PC-3 (cell line): ENCODE measurements around the gene INIP. TPM values are rescaled to one million over a fixed set of nuclear protein-coding genes. Genes with fewer than 3 reads are reported as not detected.
A peak's percentile ranks its signal among the peaks of the same experiment; 100 is the strongest.

Experiments used
- ATAC-seq: fragments of 200-7000 bp; cut with Tn5 transposase; 2 replicates; pipeline ENCODE4 v1.9.1; 2020; ENCODE audit warnings: mild to moderate bottlenecking, moderate library complexity
- BruUV-seq: library from RNA; stranded (reverse); fragments of 400-500 nt; replicated peaks from 2 replicates; lab custom pipeline; 2021; lab: Mats Ljungman, UMichigan
- CTCF ChIA-PET: fragments of 300-600 bp; sonication (Branson Sonifier 250); formaldehyde crosslinking; loops from one replicate; lab custom pipeline; 2022; ENCODE audit warnings: antibody characterized with exemption; lab: Charles Lee
- POLR2A ChIA-PET: fragments of 300-600 bp; sonication (Branson Sonifier 250); formaldehyde crosslinking; loops from one replicate; lab custom pipeline; 2022; ENCODE audit warnings: antibody characterized with exemption; ENCODE audit not compliant: unreplicated experiment; lab: Charles Lee
- DNase-seq: peaks from one replicate; pipeline ENCODE4 v3.0.0-alpha.2; 2015
- H2AFZ ChIP-seq: fragments of 300-600 bp; sonication (generic); 2 replicates; pipeline ENCODE4 v1.6.0; 2016; ENCODE audit warnings: antibody characterized with exemption, low read length
- H3F3A ChIP-seq: fragments of 300-600 bp; sonication (generic); one replicate; pipeline ENCODE4 v1.6.0; 2017; ENCODE audit warnings: antibody characterized with exemption, low read length, control low read depth, mild to moderate bottlenecking; ENCODE audit not compliant: unreplicated experiment
- H3K27ac ChIP-seq: fragments of 300-600 bp; sonication (generic); 2 replicates; pipeline ENCODE4 v1.5.1; 2016; ENCODE audit warnings: mild to moderate bottlenecking, low read length
- H3K27me3 ChIP-seq: fragments of 300-600 bp; sonication (generic); 2 replicates; pipeline ENCODE4 v1.6.1; 2016; ENCODE audit warnings: low read length, mixed read lengths
- H3K36me3 ChIP-seq: fragments of 300-600 bp; sonication (generic); 2 replicates; pipeline ENCODE4 v1.6.1; 2016; ENCODE audit warnings: low read depth, mixed run types, low read length, mixed read lengths
- H3K4me1 ChIP-seq: fragments of 300-600 bp; sonication (generic); 2 replicates; pipeline ENCODE4 v1.5.1; 2016; ENCODE audit warnings: low read length; ENCODE audit not compliant: insufficient read depth
- H3K4me2 ChIP-seq: fragments of 300-600 bp; sonication (generic); 2 replicates; pipeline ENCODE4 v1.6.0; 2016; ENCODE audit warnings: low read length
- H3K4me3 ChIP-seq: fragments of 300-600 bp; sonication (generic); 2 replicates; pipeline ENCODE4 v1.5.1; 2016; ENCODE audit warnings: mild to moderate bottlenecking, low read length, mixed read lengths
- H3K79me2 ChIP-seq: fragments of 300-600 bp; sonication (generic); 2 replicates; pipeline ENCODE4 v1.6.1; 2017; ENCODE audit warnings: low read length, mixed read lengths
- H3K9ac ChIP-seq: fragments of 300-600 bp; sonication (generic); 2 replicates; pipeline ENCODE4 v1.6.0; 2016; ENCODE audit warnings: mild to moderate bottlenecking, low read length
- H3K9me2 ChIP-seq: fragments of 300-600 bp; sonication (generic); replicated peaks from 2 replicates; pipeline ENCODE4 v1.6.1; 2016; ENCODE audit warnings: mixed run types, low read length, mixed read lengths
- H3K9me3 ChIP-seq: fragments of 300-600 bp; sonication (generic); 2 replicates; pipeline ENCODE4 v1.6.1; 2016; ENCODE audit warnings: low read length, mixed read lengths
- H4K20me1 ChIP-seq: fragments of 300-600 bp; sonication (generic); 2 replicates; pipeline ENCODE4 v1.6.1; 2016; ENCODE audit warnings: low read length, mixed read lengths
- EZH2 ChIP-seq: fragments of 300-600 bp; sonication (generic); IDR thresholded peaks from one replicate; pipeline ENCODE4 v1.6.1; 2017; ENCODE audit warnings: antibody characterized with exemption, mild to moderate bottlenecking, low read length; ENCODE audit not compliant: unreplicated experiment
- EZH2phosphoT487 ChIP-seq: fragments of 300-600 bp; sonication (generic); IDR thresholded peaks from 2 replicates; pipeline ENCODE4 v1.6.1; 2018; ENCODE audit warnings: mild to moderate bottlenecking, antibody characterized with exemption, low read length, borderline replicate concordance
- intact Hi-C: fragments of 100-400 bp; cut with micrococcal nuclease; formaldehyde crosslinking; loops from 2 replicates; pipeline ENCODE4 v1.9.0; 2023
- total RNA-seq: library from RNA; depleted of rRNA; stranded (reverse); fragments of >200 nt; gene quantifications from 2 replicates; pipeline ENCODE4 v1.2.3, GENCODE V29; 2014
- TF ChIP-seq, protein P1 (sequence below): fragments of 300-600 bp; sonication (generic); conservative IDR thresholded peaks from 2 replicates; pipeline ENCODE4 v1.5.1; 2017; ENCODE audit warnings: antibody characterized with exemption, low read depth, mild to moderate bottlenecking, low read length

Gene INIP
- total RNA-seq, 1 experiment from 2014 or later, result 15.1 TPM

GRCh38 chr9:112743216-112743836 is 25.4 kb upstream of the INIP start:
- no TSS peak for BruUV-seq
- H2AFZ ChIP-seq, result no peak overlapping the region
- no peaks in the 10 kb centered on the region for H3K79me2 ChIP-seq
- intact Hi-C loops, result no loop called here
- TF ChIP-seq EZH2phosphoT487, result no peak
- TF ChIP-seq EZH2, result no peak
- TF ChIP-seq, protein P1, sequence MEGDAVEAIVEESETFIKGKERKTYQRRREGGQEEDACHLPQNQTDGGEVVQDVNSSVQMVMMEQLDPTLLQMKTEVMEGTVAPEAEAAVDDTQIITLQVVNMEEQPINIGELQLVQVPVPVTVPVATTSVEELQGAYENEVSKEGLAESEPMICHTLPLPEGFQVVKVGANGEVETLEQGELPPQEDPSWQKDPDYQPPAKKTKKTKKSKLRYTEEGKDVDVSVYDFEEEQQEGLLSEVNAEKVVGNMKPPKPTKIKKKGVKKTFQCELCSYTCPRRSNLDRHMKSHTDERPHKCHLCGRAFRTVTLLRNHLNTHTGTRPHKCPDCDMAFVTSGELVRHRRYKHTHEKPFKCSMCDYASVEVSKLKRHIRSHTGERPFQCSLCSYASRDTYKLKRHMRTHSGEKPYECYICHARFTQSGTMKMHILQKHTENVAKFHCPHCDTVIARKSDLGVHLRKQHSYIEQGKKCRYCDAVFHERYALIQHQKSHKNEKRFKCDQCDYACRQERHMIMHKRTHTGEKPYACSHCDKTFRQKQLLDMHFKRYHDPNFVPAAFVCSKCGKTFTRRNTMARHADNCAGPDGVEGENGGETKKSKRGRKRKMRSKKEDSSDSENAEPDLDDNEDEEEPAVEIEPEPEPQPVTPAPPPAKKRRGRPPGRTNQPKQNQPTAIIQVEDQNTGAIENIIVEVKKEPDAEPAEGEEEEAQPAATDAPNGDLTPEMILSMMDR, result peak; percentile 33
- H3K27ac ChIP-seq, result no peak overlapping the region
- H3K4me3 ChIP-seq, result no peak overlapping the region
- H3F3A ChIP-seq, result no peaks in the 10 kb centered on the region
- no peaks in the 10 kb centered on the region for H3K9me2 ChIP-seq
- H3K9me3 ChIP-seq, result no peaks in the 10 kb centered on the region
- POLR2A ChIA-PET, result no interaction called here
- DNase-seq, result no peak
- no peaks in the 10 kb centered on the region for H3K36me3 ChIP-seq
- no peaks in the 10 kb centered on the region for H3K27me3 ChIP-seq
- CTCF ChIA-PET, result no interaction called here
- H3K9ac ChIP-seq, result no peak overlapping the region
- no peak overlapping the region for H3K4me2 ChIP-seq
- ATAC-seq, result no peak
- H3K4me1 ChIP-seq, result peaks cover 2% of the 10 kb centered on the region; the same call in 1 of the 2 replicates
- no peaks in the 10 kb centered on the region for H4K20me1 ChIP-seq

- H4K20me1 ChIP-seq, result no peaks in the 10 kb centered on the region
- H3K9me2 ChIP-seq, result no peaks in the 10 kb centered on the region
- TF ChIP-seq, protein P1, result no peak
- no peak for TF ChIP-seq EZH2
- TF ChIP-seq EZH2phosphoT487, result no peak
- no peaks in the 10 kb centered on the region for H3F3A ChIP-seq
- ATAC-seq (no peak), DNase-seq (no peak)
- intact Hi-C loops, result no loop called here
- no peaks in the 10 kb centered on the region for H3K36me3 ChIP-seq
- no peaks in the 10 kb centered on the region for H3K79me2 ChIP-seq
- H3K4me3 ChIP-seq, result no peak overlapping the region
- BruUV-seq, result no TSS peak
- H3K4me1 ChIP-seq, result peaks cover 28% of the 10 kb centered on the region
- H2AFZ ChIP-seq, result no peak overlapping the region
- H3K9ac ChIP-seq, result no peak overlapping the region
- ChIA-PET POLR2A (no interaction called here), CTCF (no interaction called here)
- H3K4me2 ChIP-seq, result no peak overlapping the region
- no peaks in the 10 kb centered on the region for H3K27me3 ChIP-seq
- no peaks in the 10 kb centered on the region for H3K9me3 ChIP-seq
- H3K27ac ChIP-seq, result no peak overlapping the region
These were observed 17.0 kb upstream of the INIP start for GRCh38 chr9:112734892-112735291.

GRCh38 chr9:112731971-112732370 is 14.1 kb upstream of the INIP start:
- Histone ChIP-seq H3K4me3 (no peak overlapping the region), H4K20me1 (no peaks in the 10 kb centered on the region), H3K36me3 (no peaks in the 10 kb centered on the region), H3K4me1 (peaks cover 16% of the 10 kb centered on the region), H3K9me2 (no peaks in the 10 kb centered on the region), H3K27me3 (no peaks in the 10 kb centered on the region), H2AFZ (no peak overlapping the region), H3K9ac (no peak overlapping the region), H3K27ac (no peak overlapping the region), H3K4me2 (no peak overlapping the region), H3K79me2 (no peaks in the 10 kb centered on the region), H3K9me3 (no peaks in the 10 kb centered on the region), H3F3A (no peaks in the 10 kb centered on the region)
- intact Hi-C loops, result no loop called here
- ChIA-PET CTCF (no interaction called here), POLR2A (no interaction called here)
- ATAC-seq, result no peak
- TF ChIP-seq, protein P1, result no peak
- TF ChIP-seq EZH2phosphoT487 (no peak), EZH2 (no peak)
- BruUV-seq, result no TSS peak
- no peak for DNase-seq
